Liver (tissue), 9 donors: ENCODE results near the gene LDLRAD3. TPM values are rescaled to one million over a fixed set of nuclear protein-coding genes. Genes with fewer than 3 reads are reported as not detected.

ENCODE experiments used
- DNase-seq: peaks from one replicate; pipeline ENCODE4 v3.0.0-alpha.2; 2017; ENCODE audit warnings: low spot score
- H3K27ac ChIP-seq, 2 donors: one replicate each; pipeline ENCODE4 v1.7.0; 2013; ENCODE audit warnings: inconsistent platforms in 2 of 2, low read length in 2 of 2, control low read depth in 1 of 2, low read depth in 1 of 2, mild to moderate bottlenecking in 1 of 2
- H3K27me3 ChIP-seq, 4 donors: one replicate each; pipeline versions ENCODE4 v1.6.1 to v1.7.0; 2013; ENCODE audit warnings: low read length in 3 of 4, inconsistent platforms in 1 of 4, mild to moderate bottlenecking in 1 of 4, moderate library complexity in 1 of 4; ENCODE audit not compliant: control insufficient read depth in 4 of 4, insufficient read depth in 4 of 4
- H3K36me3 ChIP-seq, 4 donors: one replicate each; pipeline versions ENCODE4 v1.6.1 to v1.7.0; 2013; ENCODE audit warnings: low read length in 3 of 4, mild to moderate bottlenecking in 3 of 4, low read depth in 1 of 4, moderate library complexity in 1 of 4; ENCODE audit not compliant: control insufficient read depth in 4 of 4, insufficient read depth in 3 of 4
- H3K4me1 ChIP-seq, 4 donors: one replicate each; pipeline versions ENCODE4 v1.6.1 to v1.7.0; 2013; ENCODE audit warnings: low read length in 3 of 4, mild to moderate bottlenecking in 3 of 4, moderate library complexity in 1 of 4; ENCODE audit not compliant: control insufficient read depth in 4 of 4, insufficient read depth in 4 of 4
- H3K4me3 ChIP-seq, 3 donors: one replicate each; pipeline versions ENCODE4 v1.6.1 to v1.7.0; 2013; ENCODE audit warnings: low read length in 3 of 3, control low read depth in 1 of 3, low read depth in 1 of 3, mild to moderate bottlenecking in 1 of 3
- H3K9ac ChIP-seq, 2 donors: one replicate each; pipeline ENCODE4 v1.7.0; 2013; ENCODE audit warnings: low read length in 2 of 2, mild to moderate bottlenecking in 2 of 2, moderate library complexity in 2 of 2, control low read depth in 1 of 2, low read depth in 1 of 2
- H3K9me3 ChIP-seq, 4 donors: one replicate each; pipeline versions ENCODE4 v1.6.1 to v1.7.0; 2013; ENCODE audit warnings: low read length in 3 of 4; ENCODE audit not compliant: control insufficient read depth in 4 of 4
- FOXA1 ChIP-seq: IDR thresholded peaks from 2 replicates; pipeline ENCODE4 v1.6.1; 2016; ENCODE audit warnings: antibody characterized with exemption
- FOXA2 ChIP-seq: IDR thresholded peaks from 2 replicates; pipeline ENCODE4 v1.6.1; 2016; ENCODE audit warnings: antibody characterized with exemption
- GABPA ChIP-seq, 2 donors: IDR thresholded peaks in 1 of 2; conservative IDR thresholded peaks in 1 of 2; 2 replicates each; pipeline ENCODE4 v1.6.1; 2016; ENCODE audit warnings: antibody characterized with exemption in 2 of 2, mild to moderate bottlenecking in 1 of 2, moderate library complexity in 1 of 2
- HNF4G ChIP-seq: IDR thresholded peaks from 2 replicates; pipeline ENCODE4 v1.6.1; 2016; ENCODE audit warnings: antibody characterized with exemption
- JUND ChIP-seq, 2 donors: IDR thresholded peaks; 2 replicates each; pipeline ENCODE4 v1.6.1; 2016; ENCODE audit warnings: antibody characterized with exemption in 2 of 2
- NR2F2 ChIP-seq: IDR thresholded peaks from 2 replicates; pipeline ENCODE4 v1.6.1; 2016; ENCODE audit warnings: antibody characterized with exemption
- RAD21 ChIP-seq, 2 donors: IDR thresholded peaks; 2 replicates each; pipeline ENCODE4 v1.6.1; 2016; ENCODE audit warnings: antibody characterized with exemption in 2 of 2, mild to moderate bottlenecking in 2 of 2
- REST ChIP-seq: IDR thresholded peaks from 2 replicates; pipeline ENCODE4 v1.6.1; 2016; ENCODE audit warnings: antibody characterized with exemption, mild to moderate bottlenecking
- RXRA ChIP-seq, 2 donors: IDR thresholded peaks; 2 replicates each; pipeline ENCODE4 v1.6.1; 2017 to 2018; ENCODE audit warnings: antibody characterized with exemption in 2 of 2, mild to moderate bottlenecking in 1 of 2
- SP1 ChIP-seq: IDR thresholded peaks from 2 replicates; pipeline ENCODE4 v1.6.1; 2018; ENCODE audit warnings: antibody characterized with exemption, mild to moderate bottlenecking
- YY1 ChIP-seq: IDR thresholded peaks from 2 replicates; pipeline ENCODE4 v1.6.1; 2016; ENCODE audit warnings: antibody characterized with exemption, mild to moderate bottlenecking
- WGBS: extraction: QIAGEN DNeasy Blood & Tissue Kit; methylation state at CpG from one replicate; pipeline ENCODE4 v1.1.7; 2013; 5-methylcytosine and 5-hydroxymethylcytosine counted together
- polyA plus RNA-seq, 2 donors: library from polyadenylated mRNA; stranded (reverse) in 1 of 2; unstranded in 1 of 2; fragments of 200-250 nt in 1 of 2; fragments of >200 nt in 1 of 2; fragmentation: Nextera tagmentation in 1 of 2; extraction: Ambion mirVana in 1 of 2; gene quantifications; one replicate each; pipeline versions ENCODE4 v1.2.1 to v1.2.3, GENCODE V29; 2013 to 2015
- total RNA-seq, 2 donors: library from RNA; depleted of rRNA; stranded (reverse); fragments of >200 nt; gene quantifications; one replicate each; pipeline ENCODE4 v1.2.3, GENCODE V29; 2014
- TF ChIP-seq, protein P1 (sequence below): IDR thresholded peaks from 2 replicates; pipeline ENCODE4 v1.6.1; 2016; ENCODE audit warnings: antibody characterized with exemption
- TF ChIP-seq, protein P2 (sequence below): fragments of 150-350 bp; IDR thresholded peaks from 2 replicates; pipeline ENCODE4 v1.5.1; 2017; ENCODE audit warnings: improper control_type of control experiment, low read depth, low read length; ENCODE audit not compliant: missing input control
- TF ChIP-seq, protein P3 (sequence below): IDR thresholded peaks from 2 replicates; pipeline ENCODE4 v1.6.1; 2016; ENCODE audit warnings: antibody characterized with exemption
- TF ChIP-seq, protein P4 (sequence below): IDR thresholded peaks from 2 replicates; pipeline ENCODE4 v1.6.1; 2016; ENCODE audit warnings: antibody characterized with exemption
- donor health status: healthy.
- donor health status: healthy.
- donor health status: healthy.
- donor health status: healthy.
- donor health status: healthy.

LDLRAD3 gene
- total and polyA plus RNA-seq, 4 donors = 0.75 to 1.3 (median 0.93) TPM

- Histone ChIP-seq H3K9ac (no peak overlapping the region), H3K27ac (no peak overlapping the region), H3K9me3 (peaks cover 0 to 4% (median 0%) of the 10 kb centered on the region in 4 donors), H3K4me3 (no peak overlapping the region), H3K36me3 (no peaks in the 10 kb centered on the region), H3K4me1 (no peaks in the 10 kb centered on the region), H3K27me3 (no peaks in the 10 kb centered on the region)
- no peak for TF ChIP-seq NR2F2
- no peak for TF ChIP-seq HNF4G
- TF ChIP-seq, protein P1, sequence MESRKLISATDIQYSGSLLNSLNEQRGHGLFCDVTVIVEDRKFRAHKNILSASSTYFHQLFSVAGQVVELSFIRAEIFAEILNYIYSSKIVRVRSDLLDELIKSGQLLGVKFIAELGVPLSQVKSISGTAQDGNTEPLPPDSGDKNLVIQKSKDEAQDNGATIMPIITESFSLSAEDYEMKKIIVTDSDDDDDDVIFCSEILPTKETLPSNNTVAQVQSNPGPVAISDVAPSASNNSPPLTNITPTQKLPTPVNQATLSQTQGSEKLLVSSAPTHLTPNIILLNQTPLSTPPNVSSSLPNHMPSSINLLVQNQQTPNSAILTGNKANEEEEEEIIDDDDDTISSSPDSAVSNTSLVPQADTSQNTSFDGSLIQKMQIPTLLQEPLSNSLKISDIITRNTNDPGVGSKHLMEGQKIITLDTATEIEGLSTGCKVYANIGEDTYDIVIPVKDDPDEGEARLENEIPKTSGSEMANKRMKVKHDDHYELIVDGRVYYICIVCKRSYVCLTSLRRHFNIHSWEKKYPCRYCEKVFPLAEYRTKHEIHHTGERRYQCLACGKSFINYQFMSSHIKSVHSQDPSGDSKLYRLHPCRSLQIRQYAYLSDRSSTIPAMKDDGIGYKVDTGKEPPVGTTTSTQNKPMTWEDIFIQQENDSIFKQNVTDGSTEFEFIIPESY = no peak
- no peak for TF ChIP-seq SP1
- TF ChIP-seq REST = no peak
- no peak for TF ChIP-seq RXRA (IDR thresholded peaks at IDR 0.05)
- no peak for TF ChIP-seq RAD21 (IDR thresholded peaks at IDR 0.05)
- WGBS = 72% methylated on average over 5 of the region's 5 CpGs
- no peak for DNase-seq
Measured at GRCh38 chr11:36070213-36070953, 126.5 kb downstream of the LDLRAD3 start.

GRCh38 chr11:36070954-36071330 is 127.1 kb downstream of the LDLRAD3 start:
- Histone ChIP-seq H3K4me3 (no peak overlapping the region), H3K4me1 (no peaks in the 10 kb centered on the region), H3K27me3 (no peaks in the 10 kb centered on the region), H3K9ac (no peak overlapping the region), H3K27ac (no peak overlapping the region), H3K36me3 (no peaks in the 10 kb centered on the region), H3K9me3 (peaks cover 0 to 3% (median 0%) of the 10 kb centered on the region in 4 donors)
- DNase-seq = no peak
- no peak for TF ChIP-seq RXRA (IDR thresholded peaks at IDR 0.05)
- no peak for TF ChIP-seq JUND (IDR thresholded peaks at IDR 0.05)
- no peak for TF ChIP-seq FOXA1
- no peak for TF ChIP-seq GABPA (IDR thresholded peaks at IDR 0.05 in 1 of 2, conservative IDR thresholded peaks at IDR 0.05 in 1 of 2)
- TF ChIP-seq HNF4G = no peak
- TF ChIP-seq SP1 = no peak
- 89% methylated on average over 5 of the region's 5 CpGs for WGBS

DNA sequence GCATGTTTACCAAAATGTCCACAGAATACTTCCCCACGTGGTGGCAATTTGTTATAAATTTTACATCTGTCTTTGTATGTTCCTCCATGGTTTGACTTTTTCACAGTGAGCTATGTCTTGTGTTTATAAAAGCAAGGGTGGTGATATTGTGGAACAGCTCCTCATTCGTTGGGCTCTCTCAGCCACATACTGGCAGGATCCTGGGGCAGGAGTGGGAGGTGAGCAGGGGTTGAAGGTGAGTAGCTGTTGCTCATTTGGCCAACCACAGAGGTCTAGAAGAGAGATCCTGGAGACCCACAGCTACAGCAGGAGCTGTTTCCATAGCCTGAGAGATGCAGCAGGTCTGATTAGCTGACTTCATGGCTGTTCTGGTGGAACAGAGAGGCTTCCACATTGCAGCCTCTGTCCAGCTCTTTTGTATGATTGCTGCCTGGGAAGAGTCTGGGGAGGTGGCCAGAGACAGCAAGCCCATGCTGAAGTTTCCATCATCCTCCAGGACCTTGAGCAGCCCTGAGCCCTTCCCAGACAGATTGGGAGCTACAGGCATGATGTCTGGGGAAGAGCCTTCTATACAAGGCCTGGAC is 128.1 kb downstream of the LDLRAD3 start:
- Histone ChIP-seq H3K9me3 (no peaks in the 10 kb centered on the region), H3K27me3 (no peaks in the 10 kb centered on the region), H3K27ac (no peak overlapping the region), H3K36me3 (no peaks in the 10 kb centered on the region), H3K4me1 (no peaks in the 10 kb centered on the region), H3K4me3 (no peak overlapping the region), H3K9ac (no peak overlapping the region)
- DNase-seq = no peak
- WGBS = 63% methylated on average over 2 of the region's 2 CpGs
- TF ChIP-seq FOXA2 (no peak), SP1 (no peak), YY1 (no peak), RXRA (IDR thresholded peaks at IDR 0.05) (no peak), NR2F2 (no peak), REST (no peak)
- TF ChIP-seq, protein P2, sequence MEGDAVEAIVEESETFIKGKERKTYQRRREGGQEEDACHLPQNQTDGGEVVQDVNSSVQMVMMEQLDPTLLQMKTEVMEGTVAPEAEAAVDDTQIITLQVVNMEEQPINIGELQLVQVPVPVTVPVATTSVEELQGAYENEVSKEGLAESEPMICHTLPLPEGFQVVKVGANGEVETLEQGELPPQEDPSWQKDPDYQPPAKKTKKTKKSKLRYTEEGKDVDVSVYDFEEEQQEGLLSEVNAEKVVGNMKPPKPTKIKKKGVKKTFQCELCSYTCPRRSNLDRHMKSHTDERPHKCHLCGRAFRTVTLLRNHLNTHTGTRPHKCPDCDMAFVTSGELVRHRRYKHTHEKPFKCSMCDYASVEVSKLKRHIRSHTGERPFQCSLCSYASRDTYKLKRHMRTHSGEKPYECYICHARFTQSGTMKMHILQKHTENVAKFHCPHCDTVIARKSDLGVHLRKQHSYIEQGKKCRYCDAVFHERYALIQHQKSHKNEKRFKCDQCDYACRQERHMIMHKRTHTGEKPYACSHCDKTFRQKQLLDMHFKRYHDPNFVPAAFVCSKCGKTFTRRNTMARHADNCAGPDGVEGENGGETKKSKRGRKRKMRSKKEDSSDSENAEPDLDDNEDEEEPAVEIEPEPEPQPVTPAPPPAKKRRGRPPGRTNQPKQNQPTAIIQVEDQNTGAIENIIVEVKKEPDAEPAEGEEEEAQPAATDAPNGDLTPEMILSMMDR = no peak
- TF ChIP-seq, protein P3, sequence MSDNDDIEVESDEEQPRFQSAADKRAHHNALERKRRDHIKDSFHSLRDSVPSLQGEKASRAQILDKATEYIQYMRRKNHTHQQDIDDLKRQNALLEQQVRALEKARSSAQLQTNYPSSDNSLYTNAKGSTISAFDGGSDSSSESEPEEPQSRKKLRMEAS = no peak
- TF ChIP-seq, protein P4, sequence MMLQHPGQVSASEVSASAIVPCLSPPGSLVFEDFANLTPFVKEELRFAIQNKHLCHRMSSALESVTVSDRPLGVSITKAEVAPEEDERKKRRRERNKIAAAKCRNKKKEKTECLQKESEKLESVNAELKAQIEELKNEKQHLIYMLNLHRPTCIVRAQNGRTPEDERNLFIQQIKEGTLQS = no peak
